Activated naive CD4-positive, alpha-beta T cell treated with anti-CD3 and anti-CD28 coated beads, Interleukin-2, amount 50 U/mL, for 16 hours (primary cell): Measurements from ENCODE around the gene CDH4.

ENCODE experiments used
- DNase-seq: peaks from one replicate; pipeline ENCODE4 v3.0.0-alpha.2; 2020

Gene CDH4

GRCh38 chr20:61731363-61732181 lies 479.5 kb downstream of the CDH4 start:
- no peak for DNase-seq

GRCh38 chr20:61732511-61733210 lies 480.6 kb downstream of the CDH4 start:
- DNase-seq = no peak

GRCh38 chr20:61733216-61733615 lies 481.2 kb downstream of the CDH4 start:
- DNase-seq = no peak

DNA sequence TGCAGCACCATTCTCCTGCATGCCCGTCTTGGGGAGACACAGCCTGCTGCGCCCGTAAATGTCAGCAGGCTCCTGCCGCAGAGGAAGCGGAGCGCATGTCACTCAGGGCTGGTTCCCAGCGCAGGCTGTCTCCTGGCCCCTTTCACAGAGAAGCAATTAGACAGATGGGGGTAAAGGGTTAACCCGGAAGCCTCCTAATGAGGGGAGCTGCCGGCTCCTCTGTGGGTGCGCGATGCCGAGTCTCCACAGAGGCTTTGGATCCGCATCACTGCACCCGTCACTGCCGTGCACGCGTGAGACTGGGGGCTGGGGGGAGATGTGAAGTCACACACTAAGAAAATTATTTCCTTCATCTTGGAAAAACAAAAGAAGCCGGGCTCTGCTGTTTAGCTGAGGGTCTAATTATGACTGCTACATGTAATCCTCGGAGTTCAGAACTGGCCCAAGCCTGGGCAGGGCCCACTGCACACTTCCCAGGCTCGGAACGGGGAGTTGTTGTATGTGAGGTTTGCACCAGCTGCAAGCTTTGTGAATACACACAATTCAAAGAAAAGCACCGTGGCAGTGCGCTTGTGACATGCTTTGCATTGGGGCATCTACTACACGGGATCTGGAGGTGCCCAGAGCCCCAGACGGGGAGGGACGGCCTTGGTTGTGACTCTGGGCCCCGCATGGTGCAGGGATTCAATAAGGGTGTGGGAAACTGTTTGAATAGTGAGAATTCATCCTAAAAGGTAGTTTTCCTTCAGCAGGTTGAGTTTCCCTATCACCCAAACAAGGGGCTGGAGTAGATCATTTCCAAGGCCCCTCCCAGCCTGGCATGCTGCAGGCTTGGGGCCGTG lies 482.1 kb downstream of the CDH4 start:
- DNase-seq = no peak

- no peak for DNase-seq
These were observed 482.9 kb downstream of the CDH4 start for GRCh38 chr20:61734733-61735502.

GRCh38 chr20:61735503-61735785 lies 483.4 kb downstream of the CDH4 start:
- DNase-seq = no peak

GRCh38 chr20:61736001-61736635 lies 484.1 kb downstream of the CDH4 start:
- no peak for DNase-seq

GRCh38 chr20:61736751-61737310 lies 484.8 kb downstream of the CDH4 start:
- no peak for DNase-seq

DNA sequence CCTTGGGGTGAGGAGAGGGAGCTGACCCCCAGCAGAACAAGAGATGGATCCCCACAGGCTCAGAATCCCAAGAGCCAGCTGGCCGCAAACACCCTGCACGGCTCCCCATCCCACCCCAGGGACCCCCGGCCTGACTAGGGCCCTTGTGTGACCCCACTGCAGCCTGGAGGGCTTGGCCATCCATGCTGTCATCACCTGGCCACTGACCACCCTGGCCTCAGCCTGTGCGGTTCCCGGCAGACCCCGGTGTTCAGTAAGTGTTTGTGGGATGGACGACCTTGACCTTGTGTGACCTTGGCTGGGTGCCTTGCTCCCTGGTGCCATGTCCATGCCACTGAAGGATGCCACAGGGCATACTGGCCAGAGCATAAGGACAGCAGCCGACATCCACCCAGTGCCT lies 485.3 kb downstream of the CDH4 start:
- no peak for DNase-seq

- DNase-seq = no peak
These were observed 485.9 kb downstream of the CDH4 start for GRCh38 chr20:61737812-61738443.

- no peak for DNase-seq
These were observed 486.6 kb downstream of the CDH4 start for GRCh38 chr20:61738601-61739069.

DNA sequence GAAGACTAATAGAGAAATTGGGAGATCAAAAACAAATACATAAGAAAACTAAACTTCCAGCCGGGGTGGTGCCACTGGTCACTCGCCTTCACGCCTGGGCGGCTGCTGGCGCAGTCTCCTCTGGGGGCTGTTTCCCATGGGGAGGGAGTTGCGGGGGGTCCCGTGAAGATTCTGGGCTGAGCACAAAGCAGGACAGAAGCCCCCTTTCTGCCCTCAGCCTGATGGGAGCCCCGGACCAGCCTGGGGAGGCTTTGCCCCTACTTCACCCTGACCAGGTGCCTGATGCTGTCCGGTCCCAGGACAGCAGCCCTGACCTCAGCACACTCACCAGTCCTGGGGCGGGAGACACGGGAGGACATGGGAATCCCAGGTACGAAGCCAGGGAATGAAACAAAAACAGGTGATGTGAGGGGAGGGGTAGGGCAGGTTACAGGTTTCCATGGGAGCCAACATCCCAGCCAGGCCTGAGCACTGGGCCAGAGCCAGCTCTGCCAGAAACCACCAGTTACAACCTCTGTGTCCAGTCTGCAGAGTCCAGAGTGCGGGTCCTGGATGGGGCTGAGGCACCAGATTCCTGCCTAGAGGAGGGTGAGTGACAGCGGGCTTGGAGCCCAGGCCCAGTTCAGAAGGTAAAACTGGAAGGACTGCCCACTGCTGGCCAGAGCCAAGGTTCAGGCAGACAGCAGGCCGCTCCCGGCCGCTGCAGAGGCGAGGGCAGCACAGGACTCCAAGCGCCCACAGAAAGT lies 487.2 kb downstream of the CDH4 start:
- DNase-seq = no peak

- DNase-seq = no peak
These were observed 487.7 kb downstream of the CDH4 start for GRCh38 chr20:61739832-61740118.

DNA sequence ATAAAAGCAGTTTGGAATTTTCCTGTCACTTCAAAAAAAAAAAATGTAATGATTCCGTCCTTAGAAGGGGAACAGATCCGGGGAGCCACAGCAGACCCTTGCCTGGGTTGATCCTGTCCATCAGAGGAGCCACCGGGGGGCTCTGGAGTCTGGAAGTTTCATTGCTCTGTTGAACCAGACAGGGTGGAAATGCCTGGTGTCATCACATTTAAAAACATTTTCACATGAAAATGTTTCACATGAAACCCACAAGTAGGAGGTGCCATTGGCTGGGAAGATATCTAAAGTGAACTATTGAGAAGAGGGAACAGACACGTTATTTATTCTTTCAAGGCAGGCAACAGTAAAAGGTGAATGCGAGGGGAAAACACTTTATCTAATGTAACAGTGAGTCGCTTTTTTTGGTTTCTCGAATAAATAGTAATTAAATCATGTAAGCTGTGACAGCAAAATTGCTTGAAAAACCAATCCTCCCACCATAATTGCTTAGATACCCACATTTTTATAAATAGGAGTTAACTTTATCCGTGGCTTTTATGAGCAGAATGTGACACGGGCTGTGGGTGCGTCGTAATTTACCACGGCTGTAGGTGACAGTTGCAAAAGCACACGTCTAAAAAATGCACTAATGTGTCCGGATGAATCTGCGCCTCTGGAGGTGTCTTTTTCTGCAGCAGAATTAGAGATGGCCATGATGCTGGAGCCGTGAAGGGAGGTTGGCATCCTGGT lies 490.2 kb downstream of the CDH4 start:
- DNase-seq = no peak

DNA sequence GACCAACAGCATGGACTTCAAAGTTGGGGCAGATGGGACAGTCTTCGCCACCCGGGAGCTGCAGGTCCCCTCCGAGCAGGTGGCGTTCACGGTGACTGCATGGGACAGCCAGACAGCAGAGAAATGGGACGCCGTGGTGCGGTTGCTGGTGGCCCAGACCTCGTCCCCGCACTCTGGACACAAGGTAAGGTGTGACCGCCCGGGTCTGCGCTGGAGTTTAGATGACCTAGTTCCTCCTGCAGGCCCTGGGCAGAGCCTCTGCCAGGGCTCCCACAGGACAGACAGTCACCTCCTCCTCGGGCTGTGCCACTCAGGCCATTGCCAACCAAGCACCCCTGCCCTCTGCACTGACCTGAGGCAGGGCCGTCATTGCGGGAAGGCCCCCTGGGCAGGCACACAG lies 491.5 kb downstream of the CDH4 start:
- DNase-seq = no peak

DNA sequence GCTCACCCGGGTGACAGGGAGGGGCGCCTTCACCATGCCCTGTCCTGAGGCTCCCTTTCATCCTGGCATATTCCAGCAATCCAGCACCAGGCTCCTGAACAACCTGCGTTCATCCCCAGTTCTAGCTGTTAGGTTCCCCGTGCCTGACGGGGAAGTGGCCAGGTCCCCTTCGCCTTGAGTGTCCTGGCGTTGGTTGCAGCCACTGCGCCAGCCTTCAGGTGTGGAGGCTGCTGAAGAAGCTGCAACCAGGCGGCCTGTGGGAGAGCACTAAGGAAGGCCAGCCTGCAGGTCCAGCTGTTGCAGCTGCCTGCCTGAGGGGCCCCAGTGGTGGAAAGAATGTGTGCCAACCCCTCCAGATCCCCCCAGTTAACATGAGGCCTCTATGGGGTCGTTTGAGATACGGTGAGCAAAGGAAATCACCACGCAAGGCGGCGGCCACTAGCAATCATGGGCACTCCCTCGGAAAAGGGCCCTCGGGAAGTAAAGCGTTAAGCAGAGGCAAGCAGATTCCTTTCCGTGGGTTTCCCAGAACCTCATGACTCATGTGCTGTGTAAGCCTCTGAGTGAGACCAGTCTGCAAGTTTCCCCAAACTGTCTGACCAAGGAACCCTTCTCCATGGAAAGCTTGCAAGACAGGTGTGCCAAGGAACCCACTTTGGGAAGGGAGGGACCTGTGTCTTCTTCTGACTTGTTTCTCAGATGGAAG lies 492.8 kb downstream of the CDH4 start:
- DNase-seq = no peak

DNA sequence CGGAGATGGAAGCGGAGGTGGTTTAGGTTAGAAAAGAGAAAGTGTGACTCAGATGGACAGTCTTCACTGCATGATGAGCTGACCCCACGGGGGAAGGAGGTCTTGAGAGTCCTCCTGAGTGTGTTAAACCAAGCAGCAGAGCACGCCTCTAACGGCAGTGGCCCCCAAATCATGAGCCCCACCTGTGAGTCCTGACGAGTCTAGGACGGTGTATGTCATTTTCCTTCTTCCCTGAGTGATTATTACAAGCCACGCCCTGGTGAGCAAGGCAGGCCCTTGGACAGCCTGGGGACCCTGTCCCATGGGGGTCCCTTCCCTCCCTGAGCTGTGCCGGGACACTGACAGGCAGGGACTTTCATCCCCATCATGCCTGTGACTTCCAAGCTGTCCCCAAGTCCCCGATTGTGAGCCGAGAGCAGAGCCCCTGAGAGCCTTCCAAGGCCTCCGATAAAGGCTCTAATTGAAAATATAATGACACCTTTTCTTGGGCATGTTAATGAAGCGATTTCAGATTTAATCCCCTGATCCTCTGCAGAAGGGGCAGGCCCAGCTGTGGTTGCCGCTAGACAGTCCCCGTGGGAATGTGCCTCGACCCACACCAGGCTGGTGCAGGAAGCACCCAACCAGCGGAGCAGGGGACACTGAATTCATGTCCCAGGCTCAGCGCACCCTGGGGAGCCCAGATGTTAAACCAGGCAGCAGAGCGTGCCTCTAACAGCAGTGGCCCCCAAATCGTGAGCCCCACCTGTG lies 493.5 kb downstream of the CDH4 start:
- no peak for DNase-seq

DNA sequence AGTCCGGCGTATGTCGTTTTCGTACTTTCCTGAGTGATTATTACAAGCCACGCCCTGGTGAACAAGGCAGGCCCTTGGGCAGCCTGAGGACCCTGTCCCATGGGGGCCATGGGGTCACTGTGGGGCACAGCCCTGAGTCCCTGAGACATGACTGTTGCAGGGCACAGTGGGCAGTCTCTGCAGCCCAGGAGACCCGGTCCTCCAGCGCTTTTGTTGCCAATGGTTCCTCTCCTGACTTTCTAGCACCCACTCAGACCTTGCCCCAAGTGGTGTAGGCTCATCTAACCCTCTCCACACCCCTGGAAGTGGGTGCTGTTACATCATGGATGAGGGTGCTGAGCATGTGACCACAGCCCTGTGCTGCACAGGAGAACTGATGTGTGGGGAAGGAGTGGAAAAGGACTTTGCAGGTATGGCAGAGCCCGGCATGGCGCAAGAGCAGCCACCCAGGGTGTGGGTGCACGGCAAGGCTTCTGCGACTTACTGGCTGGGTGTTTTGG lies 494.1 kb downstream of the CDH4 start:
- DNase-seq = no peak

GRCh38 chr20:61746781-61747180 lies 494.7 kb downstream of the CDH4 start:
- DNase-seq = no peak
